ENCODE results near the gene ZDHHC14.

DNA sequence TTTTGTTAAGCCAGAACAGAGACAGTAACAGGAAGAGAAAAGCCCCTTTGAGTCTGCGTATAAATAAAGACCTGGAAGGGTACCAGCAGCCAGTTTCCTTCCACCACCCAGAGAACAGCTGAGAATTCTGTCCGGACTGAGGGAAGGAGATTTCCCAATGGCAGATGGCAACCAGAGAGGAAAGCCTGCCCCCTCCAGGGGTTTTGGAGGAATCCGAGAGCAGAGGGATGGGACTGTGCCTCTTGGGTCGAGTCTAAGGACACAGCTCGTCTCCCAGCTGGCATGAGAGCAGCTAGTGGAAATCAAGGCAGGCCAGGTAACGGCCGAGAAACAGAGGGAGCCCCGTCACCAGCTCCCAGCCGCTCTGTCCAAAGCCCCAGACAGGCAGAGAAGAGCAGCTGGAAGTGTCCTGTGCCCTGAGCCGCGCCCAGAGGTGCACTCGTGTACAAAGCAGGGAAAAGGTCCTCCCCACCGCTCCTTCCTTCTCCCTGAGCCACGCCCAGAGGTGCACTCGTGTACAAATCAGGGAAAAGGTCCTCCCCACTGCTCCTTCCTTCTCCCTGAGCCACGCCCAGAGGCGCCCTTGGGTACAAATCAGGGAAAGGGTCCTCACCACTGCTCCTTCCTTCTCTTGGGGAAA, 308.1 kb downstream of the ZDHHC14 start:
- TF ChIP-seq EZH2 (IDR thresholded peaks at IDR 0.05; ENCODE audit: borderline replicate concordance, low read depth, low read length, poor library complexity, severe bottlenecking): no peak
- no peak for TF ChIP-seq CTCF (conservative IDR thresholded peaks at IDR 0.05; ENCODE audit: low read depth, low read length)

All from A673 (cell line).